RWPE2 (cell line): ENCODE results near the gene ZBTB20.

Experiments used
- ATAC-seq: fragments of 200-7000 bp; cut with Tn5 transposase; 3 replicates; pipeline ENCODE4 v1.9.1; 2021; ENCODE audit warnings: low read depth
- DNase-seq: peaks from one replicate; pipeline ENCODE4 v3.0.0-alpha.2; 2020; ENCODE audit warnings: low spot score
- H3K27ac ChIP-seq: fragments of 450-650 bp; 2 replicates; pipeline ENCODE4 v1.5.1; 2017; ENCODE audit warnings: mild to moderate bottlenecking; ENCODE audit not compliant: poor library complexity, severe bottlenecking
- H3K27me3 ChIP-seq: fragments of 250-450 bp; sonication (Bioruptor Pico); 2 replicates; pipeline ENCODE4 v1.5.1; 2021; ENCODE audit warnings: mild to moderate bottlenecking, moderate library complexity; ENCODE audit not compliant: insufficient read depth, poor library complexity, severe bottlenecking
- H3K36me3 ChIP-seq: fragments of 250-450 bp; sonication (Bioruptor Pico); 2 replicates; pipeline ENCODE4 v1.5.1; 2020; ENCODE audit warnings: low read depth, mild to moderate bottlenecking, moderate library complexity
- H3K4me1 ChIP-seq: fragments of 250-450 bp; sonication (Bioruptor Pico); 2 replicates; pipeline ENCODE4 v1.5.1; 2021; ENCODE audit warnings: mild to moderate bottlenecking, moderate library complexity; ENCODE audit not compliant: insufficient read depth, poor library complexity, severe bottlenecking
- H3K4me3 ChIP-seq: fragments of 250-450 bp; sonication (Bioruptor Pico); 2 replicates; pipeline ENCODE4 v1.5.1; 2021; ENCODE audit warnings: mild to moderate bottlenecking, moderate library complexity; ENCODE audit not compliant: severe bottlenecking
- H3K9me3 ChIP-seq: fragments of 250-450 bp; sonication (Bioruptor Pico); 2 replicates; pipeline ENCODE4 v1.5.1; 2021; ENCODE audit warnings: mild to moderate bottlenecking, moderate library complexity; ENCODE audit not compliant: severe bottlenecking
- TF ChIP-seq, protein P1 (sequence below): fragments of 450-650 bp; IDR thresholded peaks from one replicate; pipeline ENCODE4 v1.5.1; 2017; ENCODE audit warnings: mild to moderate bottlenecking, moderate library complexity; ENCODE audit not compliant: poor library complexity, severe bottlenecking

The ZBTB20 gene

DNA sequence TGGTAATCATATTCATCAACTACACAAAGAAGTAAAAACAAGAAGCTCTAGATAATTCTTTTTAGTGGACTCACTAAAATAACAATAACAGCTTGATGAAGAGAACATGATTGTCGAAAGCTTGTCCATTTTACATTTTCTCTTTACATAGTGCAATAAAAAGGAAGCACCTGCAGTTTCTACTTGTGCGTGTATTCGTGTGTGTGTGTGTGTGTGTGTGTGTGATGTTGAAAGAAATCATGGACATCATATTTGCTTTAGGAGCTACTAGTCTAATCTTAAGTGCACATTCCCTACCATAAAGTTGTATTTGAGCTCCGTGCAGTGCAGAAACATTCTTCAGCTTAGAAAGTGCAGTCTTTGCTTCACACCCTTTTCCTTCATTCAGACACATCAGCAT is 288.8 kb downstream of the ZBTB20 start:
- Histone ChIP-seq H3K27me3 (no peaks in the 10 kb centered on the region), H3K4me3 (no peak overlapping the region), H3K9me3 (no peaks in the 10 kb centered on the region), H3K27ac (no peak overlapping the region), H3K4me1 (no peaks in the 10 kb centered on the region), H3K36me3 (no peaks in the 10 kb centered on the region)
- no peak for DNase-seq
- TF ChIP-seq, protein P1, sequence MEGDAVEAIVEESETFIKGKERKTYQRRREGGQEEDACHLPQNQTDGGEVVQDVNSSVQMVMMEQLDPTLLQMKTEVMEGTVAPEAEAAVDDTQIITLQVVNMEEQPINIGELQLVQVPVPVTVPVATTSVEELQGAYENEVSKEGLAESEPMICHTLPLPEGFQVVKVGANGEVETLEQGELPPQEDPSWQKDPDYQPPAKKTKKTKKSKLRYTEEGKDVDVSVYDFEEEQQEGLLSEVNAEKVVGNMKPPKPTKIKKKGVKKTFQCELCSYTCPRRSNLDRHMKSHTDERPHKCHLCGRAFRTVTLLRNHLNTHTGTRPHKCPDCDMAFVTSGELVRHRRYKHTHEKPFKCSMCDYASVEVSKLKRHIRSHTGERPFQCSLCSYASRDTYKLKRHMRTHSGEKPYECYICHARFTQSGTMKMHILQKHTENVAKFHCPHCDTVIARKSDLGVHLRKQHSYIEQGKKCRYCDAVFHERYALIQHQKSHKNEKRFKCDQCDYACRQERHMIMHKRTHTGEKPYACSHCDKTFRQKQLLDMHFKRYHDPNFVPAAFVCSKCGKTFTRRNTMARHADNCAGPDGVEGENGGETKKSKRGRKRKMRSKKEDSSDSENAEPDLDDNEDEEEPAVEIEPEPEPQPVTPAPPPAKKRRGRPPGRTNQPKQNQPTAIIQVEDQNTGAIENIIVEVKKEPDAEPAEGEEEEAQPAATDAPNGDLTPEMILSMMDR = no peak
- ATAC-seq = no peak

DNA sequence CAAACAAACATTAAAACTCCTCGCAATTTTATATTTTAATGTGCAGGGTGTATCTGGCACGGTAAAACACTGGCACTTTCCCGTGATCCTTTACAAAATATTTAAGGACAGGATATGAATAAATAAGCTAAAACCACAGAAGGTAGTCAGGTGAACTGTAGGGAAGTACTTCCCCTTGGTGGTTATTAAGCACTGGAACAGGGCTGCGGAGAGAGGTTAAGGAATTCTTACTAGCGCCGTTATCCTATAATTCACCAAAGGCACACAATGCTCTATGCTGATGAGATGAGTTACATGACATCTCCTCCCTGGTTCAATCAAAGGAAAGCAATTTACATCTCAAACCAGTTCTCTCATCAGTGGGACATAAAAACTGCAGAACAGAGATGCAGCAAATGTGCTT is 289.8 kb downstream of the ZBTB20 start:
- no peak overlapping the region for H3K4me3 ChIP-seq
- H3K36me3 ChIP-seq = no peaks in the 10 kb centered on the region
- TF ChIP-seq, protein P1 = no peak
- no peaks in the 10 kb centered on the region for H3K27me3 ChIP-seq
- DNase-seq = no peak
- H3K27ac ChIP-seq = no peak overlapping the region
- no peak for ATAC-seq
- H3K4me1 ChIP-seq = no peaks in the 10 kb centered on the region
- no peaks in the 10 kb centered on the region for H3K9me3 ChIP-seq

GRCh38 chr3:114856835-114857234 is 290.3 kb downstream of the ZBTB20 start:
- Histone ChIP-seq H3K4me3 (no peak overlapping the region), H3K27me3 (no peaks in the 10 kb centered on the region), H3K27ac (no peak overlapping the region), H3K36me3 (no peaks in the 10 kb centered on the region), H3K4me1 (no peaks in the 10 kb centered on the region), H3K9me3 (no peaks in the 10 kb centered on the region)
- DNase-seq = no peak
- TF ChIP-seq, protein P1 = no peak
- ATAC-seq = no peak

- Histone ChIP-seq H3K9me3 (no peaks in the 10 kb centered on the region), H3K27ac (no peak overlapping the region), H3K27me3 (no peaks in the 10 kb centered on the region), H3K4me1 (no peaks in the 10 kb centered on the region), H3K4me3 (no peak overlapping the region), H3K36me3 (no peaks in the 10 kb centered on the region)
- no peak for DNase-seq
- ATAC-seq = no peak
- TF ChIP-seq, protein P1 = no peak
These were observed 291.2 kb downstream of the ZBTB20 start for GRCh38 chr3:114855839-114856238.

- Histone ChIP-seq H3K9me3 (no peaks in the 10 kb centered on the region), H3K4me3 (no peak overlapping the region), H3K27me3 (no peaks in the 10 kb centered on the region), H3K4me1 (no peaks in the 10 kb centered on the region), H3K36me3 (no peaks in the 10 kb centered on the region), H3K27ac (no peak overlapping the region)
- TF ChIP-seq, protein P1 = no peak
- DNase-seq (no peak), ATAC-seq (no peak)
These were observed 294.1 kb downstream of the ZBTB20 start for GRCh38 chr3:114852966-114853365.
